HG03060 (cell line): ENCODE results near the gene MRGPRE.

Source experiments
- ATAC-seq: cut with Tn5 transposase; IDR thresholded peaks from one replicate; pipeline ENCODE4 v1.9.1; 2021; ENCODE audit warnings: low read depth, moderate number of reproducible peaks; ENCODE audit not compliant: unreplicated experiment

Gene MRGPRE

GRCh38 chr11:3183523-3183922, 48.7 kb downstream of the MRGPRE start:
- ATAC-seq: no peak

DNA sequence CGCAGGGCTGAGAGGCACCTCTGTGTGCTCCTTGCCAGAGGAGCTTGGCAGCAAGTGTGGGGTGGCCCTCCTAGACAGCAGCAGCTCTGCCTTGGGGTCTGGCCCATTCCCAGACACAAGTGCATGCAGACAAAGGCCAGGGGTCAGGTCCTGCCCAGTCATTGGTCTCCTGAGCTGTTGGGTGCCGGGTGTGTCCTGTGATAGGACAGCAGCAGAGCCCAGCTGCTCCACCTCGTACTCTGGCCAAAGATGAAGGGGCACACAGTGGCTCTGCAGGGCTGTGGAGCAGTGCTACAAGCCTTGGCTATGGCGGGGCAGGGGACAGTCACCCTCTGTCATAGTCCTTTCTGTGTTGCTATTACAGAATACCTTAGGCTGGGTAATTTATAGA, 49.8 kb downstream of the MRGPRE start:
- ATAC-seq: no peak

GRCh38 chr11:3181725-3182461, 50.3 kb downstream of the MRGPRE start:
- no peak for ATAC-seq

DNA sequence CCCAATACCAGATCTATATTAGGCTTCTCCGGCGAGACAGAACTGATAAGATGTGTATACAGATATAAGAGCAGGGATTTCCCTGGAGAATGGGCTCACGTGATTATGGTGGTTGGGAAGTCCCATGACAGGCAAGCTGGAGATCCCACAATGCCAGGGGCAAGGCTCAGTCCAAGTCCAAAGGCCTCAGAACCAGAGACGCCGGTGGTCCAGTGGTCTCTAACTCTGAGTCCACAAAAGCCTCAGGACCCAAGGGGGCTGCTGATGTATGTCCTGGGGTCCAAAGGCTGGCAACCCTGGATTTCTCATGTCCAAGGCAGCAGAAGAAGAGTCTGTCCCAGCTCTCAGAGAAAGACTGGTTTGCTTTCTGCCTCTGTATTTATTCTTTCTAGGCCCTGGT, 51.3 kb downstream of the MRGPRE start:
- no peak for ATAC-seq

DNA sequence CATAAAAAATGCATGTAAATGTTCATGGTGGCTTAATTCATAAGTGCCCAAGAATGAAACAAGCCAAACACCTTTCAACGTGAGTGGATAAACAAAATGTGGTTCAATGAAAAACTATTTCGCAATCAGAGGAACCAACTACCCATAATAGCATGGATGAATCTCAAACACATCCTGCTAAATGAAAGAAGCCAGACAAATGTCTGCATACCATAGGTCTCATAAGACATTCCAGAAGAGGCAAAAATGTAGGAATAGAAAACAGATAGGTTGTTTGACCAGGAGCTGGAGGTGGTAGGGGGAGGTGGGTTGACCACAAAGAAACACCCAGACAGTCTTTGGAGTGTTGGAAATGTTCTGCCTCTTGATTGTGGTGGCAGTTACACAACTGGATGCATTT, 53.9 kb downstream of the MRGPRE start:
- no peak for ATAC-seq

DNA sequence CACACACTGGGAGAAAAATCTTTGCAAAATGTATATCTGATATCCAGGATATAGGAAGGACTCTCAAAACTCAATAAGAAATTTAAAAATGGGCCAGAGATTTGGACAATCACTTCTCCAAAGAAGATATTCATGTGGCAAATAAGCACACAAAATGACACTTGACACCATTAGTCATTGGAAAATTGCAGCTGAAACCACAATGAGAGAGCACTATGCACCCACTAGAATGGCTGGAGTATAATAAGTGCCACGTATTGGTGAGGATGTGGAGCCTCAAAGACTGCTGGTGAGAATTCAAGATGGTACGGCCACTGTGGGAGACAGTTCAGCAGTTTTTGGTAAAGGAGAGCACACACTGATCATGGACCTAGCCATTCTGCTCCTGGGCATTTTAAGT, 54.3 kb downstream of the MRGPRE start:
- no peak for ATAC-seq
